Measurements from ENCODE around the gene MAD1L1. TPM values are rescaled to one million over a fixed set of nuclear protein-coding genes. Genes with fewer than 3 reads are reported as not detected.

Gene MAD1L1
- polyA plus RNA-seq, 4 donors = 12.3 to 21.7 (median 18.1) TPM

GRCh38 chr7:2010101-2010500 lies 222.6 kb downstream of the MAD1L1 start:
- Histone ChIP-seq H3K4me1 (ENCODE audit: control insufficient read depth in 3 of 3, insufficient read depth in 2 of 3, low read depth in 1 of 3, low read length in 2 of 3) (no peaks in the 10 kb centered on the region), H3K36me3 (ENCODE audit: control insufficient read depth in 3 of 3, insufficient read depth in 2 of 3, low read depth in 1 of 3, low read length in 3 of 3) (peaks cover 0 to 21% (median 3%) of the 10 kb centered on the region in 3 donors), H3K9me3 (ENCODE audit: control insufficient read depth in 2 of 2, insufficient read depth in 1 of 2, low read depth in 1 of 2, low read length in 1 of 2) (no peaks in the 10 kb centered on the region), H3K27ac (ENCODE audit: low read depth in 1 of 3, low read length in 2 of 3) (no peak overlapping the region), H3K4me3 (ENCODE audit: low read depth in 1 of 3, low read length in 3 of 3) (no peak overlapping the region), H3K27me3 (ENCODE audit: control insufficient read depth in 3 of 3, insufficient read depth in 3 of 3, low read length in 3 of 3) (no peaks in the 10 kb centered on the region)
- FAIRE-seq = no peak
- no peak for DNase-seq
- WGBS, 3 donors = 92 to 94% (median 93%) methylated on average over 17 of the region's 17 CpGs

GRCh38 chr7:2009541-2010001 lies 223.2 kb downstream of the MAD1L1 start:
- WGBS, 3 donors = 86 to 91% (median 89%) methylated on average over 16 of the region's 16 CpGs
- peaks cover 0 to 25% (median 3%) of the 10 kb centered on the region in 3 donors for H3K36me3 ChIP-seq (ENCODE audit: control insufficient read depth in 3 of 3, insufficient read depth in 2 of 3, low read depth in 1 of 3, low read length in 3 of 3)
- no peak for DNase-seq
- H3K4me1 ChIP-seq (ENCODE audit: control insufficient read depth in 3 of 3, insufficient read depth in 2 of 3, low read depth in 1 of 3, low read length in 2 of 3) = no peaks in the 10 kb centered on the region
- no peak for FAIRE-seq
- no peaks in the 10 kb centered on the region for H3K27me3 ChIP-seq (ENCODE audit: control insufficient read depth in 3 of 3, insufficient read depth in 3 of 3, low read length in 3 of 3)
- H3K27ac ChIP-seq (ENCODE audit: low read depth in 1 of 3, low read length in 2 of 3) = no peak overlapping the region
- H3K9me3 ChIP-seq (ENCODE audit: control insufficient read depth in 2 of 2, insufficient read depth in 1 of 2, low read depth in 1 of 2, low read length in 1 of 2) = no peaks in the 10 kb centered on the region
- H3K4me3 ChIP-seq (ENCODE audit: low read depth in 1 of 3, low read length in 3 of 3) = no peak overlapping the region

DNA sequence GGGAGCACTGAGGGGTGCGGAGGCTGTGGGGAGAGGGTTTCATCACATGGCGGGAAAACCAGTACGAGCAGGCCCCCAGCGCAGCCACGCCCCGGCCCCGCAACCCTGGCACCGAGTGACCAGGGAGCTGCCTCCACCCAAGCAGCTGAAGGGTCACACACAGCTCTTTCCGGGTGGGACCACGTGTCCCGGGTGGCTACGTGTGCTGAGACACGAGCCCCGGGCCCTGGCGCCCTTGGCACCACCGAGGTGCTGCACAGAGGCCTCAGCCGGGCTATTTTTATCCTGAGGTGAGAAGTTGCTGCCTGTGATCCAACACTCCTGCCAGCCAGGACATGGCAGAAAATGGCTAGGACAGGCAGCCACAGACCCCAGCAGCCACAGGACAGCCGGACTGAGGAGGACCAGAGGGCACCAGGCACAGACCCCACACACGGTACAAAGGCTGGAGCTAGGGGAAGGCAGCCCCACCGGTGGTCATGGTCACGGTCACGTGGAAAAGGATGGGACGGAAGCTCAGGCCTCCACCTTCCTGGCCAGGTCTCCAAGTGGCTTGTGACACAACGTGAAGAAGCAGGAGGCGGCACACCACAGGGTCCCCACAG lies 223.7 kb downstream of the MAD1L1 start:
- FAIRE-seq (no peak), DNase-seq (no peak)
- no peak overlapping the region for H3K27ac ChIP-seq (ENCODE audit: low read depth in 1 of 3, low read length in 2 of 3)
- no peak overlapping the region for H3K4me3 ChIP-seq (ENCODE audit: low read depth in 1 of 3, low read length in 3 of 3)
- H3K27me3 ChIP-seq (ENCODE audit: control insufficient read depth in 3 of 3, insufficient read depth in 3 of 3, low read length in 3 of 3) = no peaks in the 10 kb centered on the region
- no peaks in the 10 kb centered on the region for H3K4me1 ChIP-seq (ENCODE audit: control insufficient read depth in 3 of 3, insufficient read depth in 2 of 3, low read depth in 1 of 3, low read length in 2 of 3)
- 93 to 95% (median 94%) methylated on average over 21 to 25 of the region's 25 CpGs for WGBS, 3 donors
- H3K36me3 ChIP-seq (ENCODE audit: control insufficient read depth in 3 of 3, insufficient read depth in 2 of 3, low read depth in 1 of 3, low read length in 3 of 3) = peaks cover 0 to 28% (median 3%) of the 10 kb centered on the region in 3 donors
- H3K9me3 ChIP-seq (ENCODE audit: control insufficient read depth in 2 of 2, insufficient read depth in 1 of 2, low read depth in 1 of 2, low read length in 1 of 2) = no peaks in the 10 kb centered on the region

DNA sequence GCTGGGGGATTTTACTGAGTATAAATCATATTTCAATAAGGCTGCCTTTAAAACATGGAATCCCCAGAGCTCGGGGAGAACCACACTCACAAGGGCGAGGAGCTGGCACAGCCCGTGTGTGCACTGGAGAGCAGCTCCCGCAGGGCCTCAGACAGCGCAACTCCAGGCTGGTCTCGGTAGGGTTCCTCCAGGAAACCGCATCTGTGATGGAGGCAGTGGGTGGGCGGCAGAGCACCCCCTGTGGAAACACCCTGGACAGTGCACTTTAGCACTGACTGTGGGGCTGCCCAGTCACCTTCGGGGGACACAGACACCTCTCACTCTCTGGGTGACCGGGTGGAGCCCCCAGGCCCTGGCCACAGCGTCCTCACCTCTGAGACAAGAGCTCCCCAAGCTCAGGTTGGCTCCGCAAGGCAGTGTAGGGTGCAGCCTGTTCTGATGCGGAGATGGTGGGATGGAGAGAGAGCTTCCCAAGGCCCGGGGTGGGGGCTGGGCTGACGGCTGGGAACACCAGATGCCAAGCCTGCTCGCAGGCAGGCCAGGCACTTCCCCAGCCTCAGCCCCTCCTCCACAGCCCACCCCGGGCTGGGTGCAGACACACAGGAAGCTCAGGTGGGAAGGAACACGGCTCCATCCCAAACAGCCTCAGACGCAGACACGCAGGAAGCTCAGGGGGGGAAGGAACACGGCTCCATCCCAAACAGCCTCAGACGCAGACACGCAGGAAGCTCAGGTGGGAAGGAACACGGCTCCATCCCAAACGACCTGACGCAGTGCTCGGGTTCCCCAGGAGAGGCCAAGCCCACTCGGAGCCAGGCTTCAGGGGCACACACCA lies 224.4 kb downstream of the MAD1L1 start:
- Histone ChIP-seq H3K27me3 (ENCODE audit: control insufficient read depth in 3 of 3, insufficient read depth in 3 of 3, low read length in 3 of 3) (no peaks in the 10 kb centered on the region), H3K27ac (ENCODE audit: low read depth in 1 of 3, low read length in 2 of 3) (no peak overlapping the region), H3K9me3 (ENCODE audit: control insufficient read depth in 2 of 2, insufficient read depth in 1 of 2, low read depth in 1 of 2, low read length in 1 of 2) (no peaks in the 10 kb centered on the region), H3K4me1 (ENCODE audit: control insufficient read depth in 3 of 3, insufficient read depth in 2 of 3, low read depth in 1 of 3, low read length in 2 of 3) (no peaks in the 10 kb centered on the region), H3K36me3 (ENCODE audit: control insufficient read depth in 3 of 3, insufficient read depth in 2 of 3, low read depth in 1 of 3, low read length in 3 of 3) (peaks cover 0 to 21% (median 2%) of the 10 kb centered on the region in 3 donors), H3K4me3 (ENCODE audit: low read depth in 1 of 3, low read length in 3 of 3) (no peak overlapping the region)
- 83 to 92% (median 84%) methylated on average over 23 to 28 of the region's 28 CpGs for WGBS, 3 donors
- FAIRE-seq = no peak
- no peak for DNase-seq

- 92 to 96% (median 95%) methylated on average over 10 of the region's 10 CpGs for WGBS, 3 donors
Observed at GRCh38 chr7:2007551-2007950, 225.2 kb downstream of the MAD1L1 start.

GRCh38 chr7:2006921-2007381 lies 225.8 kb downstream of the MAD1L1 start:
- no peak for FAIRE-seq
- 92 to 95% (median 94%) methylated on average over 22 of the region's 22 CpGs for WGBS, 3 donors
- no peaks in the 10 kb centered on the region for H3K27me3 ChIP-seq (ENCODE audit: control insufficient read depth in 3 of 3, insufficient read depth in 3 of 3, low read length in 3 of 3)
- H3K9me3 ChIP-seq (ENCODE audit: control insufficient read depth in 2 of 2, insufficient read depth in 1 of 2, low read depth in 1 of 2, low read length in 1 of 2) = no peaks in the 10 kb centered on the region
- no peaks in the 10 kb centered on the region for H3K4me1 ChIP-seq (ENCODE audit: control insufficient read depth in 3 of 3, insufficient read depth in 2 of 3, low read depth in 1 of 3, low read length in 2 of 3)
- H3K36me3 ChIP-seq (ENCODE audit: control insufficient read depth in 3 of 3, insufficient read depth in 2 of 3, low read depth in 1 of 3, low read length in 3 of 3) = peaks cover 0 to 15% (median 0%) of the 10 kb centered on the region in 3 donors
- DNase-seq = no peak
- no peak overlapping the region for H3K27ac ChIP-seq (ENCODE audit: low read depth in 1 of 3, low read length in 2 of 3)
- H3K4me3 ChIP-seq (ENCODE audit: low read depth in 1 of 3, low read length in 3 of 3) = no peak overlapping the region

More at GRCh38 chr7:2007551-2007950, 225.2 kb downstream of the MAD1L1 start:
- Histone ChIP-seq H3K4me3 (ENCODE audit: low read depth in 1 of 3, low read length in 3 of 3) (no peak overlapping the region), H3K27me3 (ENCODE audit: control insufficient read depth in 3 of 3, insufficient read depth in 3 of 3, low read length in 3 of 3) (no peaks in the 10 kb centered on the region), H3K9me3 (ENCODE audit: control insufficient read depth in 2 of 2, insufficient read depth in 1 of 2, low read depth in 1 of 2, low read length in 1 of 2) (no peaks in the 10 kb centered on the region), H3K4me1 (ENCODE audit: control insufficient read depth in 3 of 3, insufficient read depth in 2 of 3, low read depth in 1 of 3, low read length in 2 of 3) (no peaks in the 10 kb centered on the region), H3K36me3 (ENCODE audit: control insufficient read depth in 3 of 3, insufficient read depth in 2 of 3, low read depth in 1 of 3, low read length in 3 of 3) (peaks cover 0 to 15% (median 0%) of the 10 kb centered on the region in 3 donors), H3K27ac (ENCODE audit: low read depth in 1 of 3, low read length in 2 of 3) (no peak overlapping the region)
- FAIRE-seq = no peak
- DNase-seq = no peak

- FAIRE-seq = no peak
- WGBS, 3 donors = 86 to 87% (median 87%) methylated on average over 20 of the region's 20 CpGs
Observed at GRCh38 chr7:2006231-2006771, 226.4 kb downstream of the MAD1L1 start.

DNA sequence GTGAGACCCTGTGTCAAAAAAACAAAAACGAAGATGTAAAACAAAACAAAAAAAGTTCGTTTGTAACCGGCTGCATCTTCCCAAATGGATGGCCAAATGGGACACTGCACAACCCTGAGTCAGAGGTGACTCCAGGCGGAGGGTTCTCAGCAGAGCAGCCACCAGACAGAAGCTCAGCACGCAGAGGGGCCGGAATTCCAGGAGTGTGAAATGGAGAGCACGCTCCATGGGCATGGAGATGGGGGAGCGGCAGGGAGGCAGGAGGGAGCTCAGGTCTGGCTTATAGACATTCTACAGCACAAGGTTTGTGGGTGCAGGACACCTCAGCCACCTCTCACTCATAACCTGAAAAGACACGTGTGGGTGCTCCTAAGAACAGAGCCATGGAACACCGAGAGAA lies 227.0 kb downstream of the MAD1L1 start:
- 91 to 97% (median 93%) methylated on average over 10 of the region's 10 CpGs for WGBS, 3 donors
- Histone ChIP-seq H3K9me3 (ENCODE audit: control insufficient read depth in 2 of 2, insufficient read depth in 1 of 2, low read depth in 1 of 2, low read length in 1 of 2) (no peaks in the 10 kb centered on the region), H3K4me3 (ENCODE audit: low read depth in 1 of 3, low read length in 3 of 3) (no peak overlapping the region), H3K27ac (ENCODE audit: low read depth in 1 of 3, low read length in 2 of 3) (no peak overlapping the region), H3K27me3 (ENCODE audit: control insufficient read depth in 3 of 3, insufficient read depth in 3 of 3, low read length in 3 of 3) (no peaks in the 10 kb centered on the region), H3K36me3 (ENCODE audit: control insufficient read depth in 3 of 3, insufficient read depth in 2 of 3, low read depth in 1 of 3, low read length in 3 of 3) (peaks cover 0 to 21% (median 2%) of the 10 kb centered on the region in 3 donors), H3K4me1 (ENCODE audit: control insufficient read depth in 3 of 3, insufficient read depth in 2 of 3, low read depth in 1 of 3, low read length in 2 of 3) (no peaks in the 10 kb centered on the region)
- FAIRE-seq (no peak), DNase-seq (no peak)

More at GRCh38 chr7:2006231-2006771, 226.4 kb downstream of the MAD1L1 start:
- H3K4me3 ChIP-seq (ENCODE audit: low read depth in 1 of 3, low read length in 3 of 3) = no peak overlapping the region
- peaks cover 0 to 19% (median 2%) of the 10 kb centered on the region in 3 donors for H3K36me3 ChIP-seq (ENCODE audit: control insufficient read depth in 3 of 3, insufficient read depth in 2 of 3, low read depth in 1 of 3, low read length in 3 of 3)
- no peaks in the 10 kb centered on the region for H3K4me1 ChIP-seq (ENCODE audit: control insufficient read depth in 3 of 3, insufficient read depth in 2 of 3, low read depth in 1 of 3, low read length in 2 of 3)
- DNase-seq = no peak
- no peaks in the 10 kb centered on the region for H3K9me3 ChIP-seq (ENCODE audit: control insufficient read depth in 2 of 2, insufficient read depth in 1 of 2, low read depth in 1 of 2, low read length in 1 of 2)
- no peaks in the 10 kb centered on the region for H3K27me3 ChIP-seq (ENCODE audit: control insufficient read depth in 3 of 3, insufficient read depth in 3 of 3, low read length in 3 of 3)
- H3K27ac ChIP-seq (ENCODE audit: low read depth in 1 of 3, low read length in 2 of 3) = no peak overlapping the region
